ENCODE measurements around the gene ATP9A. TPM values are rescaled to one million over a fixed set of nuclear protein-coding genes. Genes with fewer than 3 reads are reported as not detected.
"Not testable (repeated sequence)": the region's sequence is repeated elsewhere in the genome, so short reads cannot be mapped to it uniquely, and the experiment has no call there.

ATP9A gene
- total RNA-seq, 1 experiment from 2014 or later, result 16.8 TPM

DNA sequence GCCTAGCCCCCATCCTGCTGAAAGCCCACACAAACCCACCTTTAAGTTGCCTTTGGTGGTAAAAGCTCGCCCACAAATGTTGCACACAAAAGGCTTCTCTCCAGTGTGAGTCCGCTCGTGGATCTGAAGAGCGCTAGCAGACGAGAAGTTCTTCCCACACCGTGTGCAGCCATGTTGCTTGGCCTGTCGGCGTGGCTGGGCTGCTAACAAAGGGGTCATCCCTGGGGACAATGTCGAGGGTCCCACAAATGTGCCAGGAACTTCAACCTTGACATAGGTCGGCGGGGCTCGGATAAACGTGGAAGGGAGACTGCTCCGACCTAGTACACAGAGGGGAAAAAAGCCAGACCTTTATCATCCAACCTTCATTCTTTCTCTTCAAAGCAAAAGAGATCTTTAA lies 20.6 kb upstream of the ATP9A start:
- TF ChIP-seq CEBPB (IDR thresholded peaks at IDR 0.05; ENCODE audit: low read depth) (no peak), TCF7L2 (IDR thresholded peaks at IDR 0.05; ENCODE audit: borderline replicate concordance, extremely low read depth, insufficient read depth, insufficient read length) (no peak)
- Histone ChIP-seq H3K4me2 (ENCODE audit: low read length) (no peak overlapping the region), H3K9me2 (ENCODE audit: insufficient read depth) (no peaks in the 10 kb centered on the region), H3K9me3 (ENCODE audit: control insufficient read depth in 1 of 2, insufficient read depth in 1 of 2, low read depth in 1 of 2, low read length in 2 of 2) (no peaks in the 10 kb centered on the region), H4K20me1 (ENCODE audit: insufficient read depth) (no peaks in the 10 kb centered on the region), H3K27ac (ENCODE audit: low read depth, low read length) (no peak overlapping the region), H2AFZ (ENCODE audit: low read depth, low read length, poor library complexity, severe bottlenecking) (no peak overlapping the region), H3K27me3 (ENCODE audit: insufficient read depth, low read length) (no peaks in the 10 kb centered on the region), H3K36me3 (ENCODE audit: control insufficient read depth in 1 of 2, insufficient read depth in 2 of 2, low read length in 2 of 2) (no peaks in the 10 kb centered on the region), H3K79me2 (ENCODE audit: insufficient read depth, low read length) (no peaks in the 10 kb centered on the region), H3K4me1 (ENCODE audit: control insufficient read depth in 1 of 2, insufficient read depth in 2 of 2, low read length in 2 of 2) (no peaks in the 10 kb centered on the region), H3K4me3 (replicated peaks in 1 of 2; ENCODE audit: low read depth in 1 of 2, low read length in 2 of 2) (no peak overlapping the region), H3K9ac (ENCODE audit: low read length) (no peak overlapping the region)
- RAD21 ChIA-PET (ENCODE audit: low non-redundant PET in 1 of 2, low total read pairs in 2 of 2, uncharacterized antibody in 2 of 2, unreplicated experiment in 2 of 2), result no interaction called here
- POLR2A ChIA-PET, result no interaction called here
- intact Hi-C loops (cut with micrococcal nuclease), result no loop called here
- no peak for ATAC-seq
- BruUV-seq (replicated peaks), result no TSS peak
- CTCF ChIA-PET, result no interaction called here
- DNase-seq (ENCODE audit: low read depth, low spot score), result no peak

DNA sequence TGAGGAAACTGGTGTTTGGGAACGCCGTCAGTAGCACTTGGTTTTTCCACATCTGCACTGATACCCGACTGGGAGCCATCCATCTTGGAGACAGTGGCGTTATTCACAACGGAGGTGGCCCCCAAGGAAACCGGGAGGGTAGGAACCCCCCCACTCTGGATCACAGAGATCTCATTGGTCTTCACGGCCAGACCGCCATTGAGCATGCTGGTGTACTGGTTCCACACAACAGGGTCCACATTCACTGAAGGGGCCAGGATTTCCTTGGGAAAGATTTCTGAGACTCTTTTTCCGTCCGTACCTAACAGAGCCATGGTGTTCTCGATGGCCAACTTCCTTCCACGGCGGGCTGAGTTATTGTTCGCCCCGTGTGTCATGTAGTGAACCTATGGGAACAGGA lies 16.1 kb upstream of the ATP9A start:
- H3K27ac ChIP-seq (ENCODE audit: low read depth, low read length), result no peak overlapping the region
- no peak overlapping the region for H3K9ac ChIP-seq (ENCODE audit: low read length)
- ATAC-seq, result no peak
- BruUV-seq (replicated peaks), result no TSS peak
- H3K79me2 ChIP-seq (ENCODE audit: insufficient read depth, low read length), result no peaks in the 10 kb centered on the region
- CTCF ChIA-PET, result no interaction called here
- RAD21 ChIA-PET (ENCODE audit: low non-redundant PET in 1 of 2, low total read pairs in 2 of 2, uncharacterized antibody in 2 of 2, unreplicated experiment in 2 of 2), result no interaction called here
- H3K36me3 ChIP-seq (ENCODE audit: control insufficient read depth in 1 of 2, insufficient read depth in 2 of 2, low read length in 2 of 2), result no peaks in the 10 kb centered on the region
- TF ChIP-seq SP1 (IDR thresholded peaks at IDR 0.05; ENCODE audit: low read depth), result no peak
- TF ChIP-seq ZFX (IDR thresholded peaks at IDR 0.05), result no peak
- TF ChIP-seq EZH2 (IDR thresholded peaks at IDR 0.05), result no peak
- TF ChIP-seq SRF (IDR thresholded peaks at IDR 0.05; ENCODE audit: low read depth), result no peak
- TF ChIP-seq, protein P1, sequence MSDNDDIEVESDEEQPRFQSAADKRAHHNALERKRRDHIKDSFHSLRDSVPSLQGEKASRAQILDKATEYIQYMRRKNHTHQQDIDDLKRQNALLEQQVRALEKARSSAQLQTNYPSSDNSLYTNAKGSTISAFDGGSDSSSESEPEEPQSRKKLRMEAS (IDR thresholded peaks at IDR 0.05), result no peak
- TF ChIP-seq EZH2phosphoT487 (IDR thresholded peaks at IDR 0.05; ENCODE audit: borderline replicate concordance), result no peak
- no peak for TF ChIP-seq ZNF274 (IDR thresholded peaks at IDR 0.05; ENCODE audit: low read depth, low read length)
- TF ChIP-seq, protein P2, sequence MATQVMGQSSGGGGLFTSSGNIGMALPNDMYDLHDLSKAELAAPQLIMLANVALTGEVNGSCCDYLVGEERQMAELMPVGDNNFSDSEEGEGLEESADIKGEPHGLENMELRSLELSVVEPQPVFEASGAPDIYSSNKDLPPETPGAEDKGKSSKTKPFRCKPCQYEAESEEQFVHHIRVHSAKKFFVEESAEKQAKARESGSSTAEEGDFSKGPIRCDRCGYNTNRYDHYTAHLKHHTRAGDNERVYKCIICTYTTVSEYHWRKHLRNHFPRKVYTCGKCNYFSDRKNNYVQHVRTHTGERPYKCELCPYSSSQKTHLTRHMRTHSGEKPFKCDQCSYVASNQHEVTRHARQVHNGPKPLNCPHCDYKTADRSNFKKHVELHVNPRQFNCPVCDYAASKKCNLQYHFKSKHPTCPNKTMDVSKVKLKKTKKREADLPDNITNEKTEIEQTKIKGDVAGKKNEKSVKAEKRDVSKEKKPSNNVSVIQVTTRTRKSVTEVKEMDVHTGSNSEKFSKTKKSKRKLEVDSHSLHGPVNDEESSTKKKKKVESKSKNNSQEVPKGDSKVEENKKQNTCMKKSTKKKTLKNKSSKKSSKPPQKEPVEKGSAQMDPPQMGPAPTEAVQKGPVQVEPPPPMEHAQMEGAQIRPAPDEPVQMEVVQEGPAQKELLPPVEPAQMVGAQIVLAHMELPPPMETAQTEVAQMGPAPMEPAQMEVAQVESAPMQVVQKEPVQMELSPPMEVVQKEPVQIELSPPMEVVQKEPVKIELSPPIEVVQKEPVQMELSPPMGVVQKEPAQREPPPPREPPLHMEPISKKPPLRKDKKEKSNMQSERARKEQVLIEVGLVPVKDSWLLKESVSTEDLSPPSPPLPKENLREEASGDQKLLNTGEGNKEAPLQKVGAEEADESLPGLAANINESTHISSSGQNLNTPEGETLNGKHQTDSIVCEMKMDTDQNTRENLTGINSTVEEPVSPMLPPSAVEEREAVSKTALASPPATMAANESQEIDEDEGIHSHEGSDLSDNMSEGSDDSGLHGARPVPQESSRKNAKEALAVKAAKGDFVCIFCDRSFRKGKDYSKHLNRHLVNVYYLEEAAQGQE (IDR thresholded peaks at IDR 0.05; ENCODE audit: low read depth), result no peak
- no peak overlapping the region for H3K4me2 ChIP-seq (ENCODE audit: low read length)
- no peak overlapping the region for H2AFZ ChIP-seq (ENCODE audit: low read depth, low read length, poor library complexity, severe bottlenecking)
- intact Hi-C loops (cut with micrococcal nuclease), result no loop called here
- H3K4me3 ChIP-seq (replicated peaks in 1 of 2; ENCODE audit: low read depth in 1 of 2, low read length in 2 of 2), result no peak overlapping the region
- no peaks in the 10 kb centered on the region for H3K9me3 ChIP-seq (ENCODE audit: control insufficient read depth in 1 of 2, insufficient read depth in 1 of 2, low read depth in 1 of 2, low read length in 2 of 2)
- H3K9me2 ChIP-seq (ENCODE audit: insufficient read depth), result no peaks in the 10 kb centered on the region
- H3K27me3 ChIP-seq (ENCODE audit: insufficient read depth, low read length), result no peaks in the 10 kb centered on the region
- H3K4me1 ChIP-seq (ENCODE audit: control insufficient read depth in 1 of 2, insufficient read depth in 2 of 2, low read length in 2 of 2), result no peaks in the 10 kb centered on the region
- DNase-seq (ENCODE audit: low read depth, low spot score), result no peak
- POLR2A ChIA-PET, result no interaction called here
- H4K20me1 ChIP-seq (ENCODE audit: insufficient read depth), result no peaks in the 10 kb centered on the region

DNA sequence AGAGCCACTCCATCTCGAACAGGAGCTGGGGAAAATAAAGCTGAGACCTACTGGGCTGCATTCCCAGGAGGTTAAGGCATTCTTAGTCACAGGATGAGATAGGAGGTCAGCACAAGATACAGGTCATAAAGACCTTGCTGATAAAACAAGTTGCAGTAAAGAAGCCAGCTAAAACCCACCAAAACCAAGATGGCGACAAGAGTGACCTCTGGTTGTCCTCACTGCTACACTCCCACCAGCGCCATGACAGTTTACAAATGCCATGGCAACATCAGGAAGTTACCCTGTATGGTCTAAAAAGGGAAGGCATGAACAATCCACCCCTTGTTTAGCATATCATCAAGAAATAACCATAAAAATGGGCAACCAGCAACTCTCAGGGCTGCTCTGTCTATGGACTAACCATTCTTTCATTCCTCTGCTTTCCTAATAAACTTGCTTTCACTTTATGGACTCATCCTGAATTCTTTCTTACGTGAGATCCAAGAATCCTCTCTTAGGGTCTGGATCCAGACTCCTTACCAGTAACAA lies 10.1 kb upstream of the ATP9A start:
- DNase-seq (ENCODE audit: low read depth, low spot score); H3K4me1 ChIP-seq (ENCODE audit: control insufficient read depth in 1 of 2, insufficient read depth in 2 of 2, low read length in 2 of 2); H3K79me2 ChIP-seq (ENCODE audit: insufficient read depth, low read length); intact Hi-C loops (cut with micrococcal nuclease); H3K9me2 ChIP-seq (ENCODE audit: insufficient read depth); H4K20me1 ChIP-seq (ENCODE audit: insufficient read depth); H3K27me3 ChIP-seq (ENCODE audit: insufficient read depth, low read length); RAD21 ChIA-PET (ENCODE audit: low non-redundant PET in 1 of 2, low total read pairs in 2 of 2, uncharacterized antibody in 2 of 2, unreplicated experiment in 2 of 2); H3K9me3 ChIP-seq (ENCODE audit: control insufficient read depth in 1 of 2, insufficient read depth in 1 of 2, low read depth in 1 of 2, low read length in 2 of 2); CTCF ChIA-PET; ATAC-seq; H3K9ac ChIP-seq (ENCODE audit: low read length); H3K4me3 ChIP-seq (replicated peaks in 1 of 2; ENCODE audit: low read depth in 1 of 2, low read length in 2 of 2); H2AFZ ChIP-seq (ENCODE audit: low read depth, low read length, poor library complexity, severe bottlenecking); POLR2A ChIA-PET; H3K4me2 ChIP-seq (ENCODE audit: low read length); H3K27ac ChIP-seq (ENCODE audit: low read depth, low read length); BruUV-seq (replicated peaks); H3K36me3 ChIP-seq (ENCODE audit: control insufficient read depth in 1 of 2, insufficient read depth in 2 of 2, low read length in 2 of 2): not testable (repeated sequence)

All from HCT116 (cell line).